Choroid plexus epithelial cell (primary cell): ENCODE data around the gene FOXP1.

Experiments
- DNase-seq: peaks from one replicate; pipeline ENCODE4 v3.0.0-alpha.2; 2010; ENCODE audit warnings: low read depth
- H3K4me3 ChIP-seq: 2 replicates; pipeline ENCODE4 v1.5.1; 2011; ENCODE audit warnings: low read depth, mild to moderate bottlenecking, control low read depth, low read length, moderate library complexity
- TF ChIP-seq, protein P1 (sequence below): conservative IDR thresholded peaks from 2 replicates; pipeline ENCODE4 v1.5.1; 2011; ENCODE audit warnings: low read depth, mild to moderate bottlenecking, control low read depth, inconsistent platforms, low read length, moderate library complexity

The FOXP1 gene

DNA sequence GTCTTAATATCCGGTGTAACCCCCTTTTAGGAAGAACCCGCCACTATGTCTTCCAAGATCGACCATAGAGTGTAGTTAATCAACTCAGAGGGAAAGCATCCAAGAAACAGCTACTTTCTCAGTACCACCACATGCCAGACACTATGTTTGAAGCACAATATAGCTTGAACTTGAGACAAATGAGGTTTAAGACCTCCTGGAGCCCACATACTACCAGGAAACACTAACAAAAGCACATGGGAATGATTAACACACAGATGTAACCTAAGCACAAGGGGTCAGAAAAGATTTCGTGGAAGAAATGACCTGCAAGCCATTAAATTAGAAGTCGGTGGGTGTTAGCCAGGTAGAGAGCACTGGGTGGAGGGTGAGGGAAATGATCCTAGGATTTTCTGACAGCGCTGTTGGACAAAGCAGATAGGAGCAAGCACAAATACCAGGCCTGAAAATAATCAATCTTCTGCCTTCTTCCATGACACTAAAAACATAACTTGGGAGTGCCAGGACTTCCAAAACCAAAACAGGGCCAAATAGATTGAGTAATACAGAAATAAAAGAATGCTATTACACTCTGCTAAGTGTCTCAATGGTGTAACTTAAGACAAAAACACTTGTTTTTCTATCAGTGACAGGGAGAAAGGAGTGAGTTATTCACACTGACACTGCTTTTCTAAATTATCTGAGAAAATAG, 213.7 kb downstream of the FOXP1 start:
- TF ChIP-seq, protein P1, sequence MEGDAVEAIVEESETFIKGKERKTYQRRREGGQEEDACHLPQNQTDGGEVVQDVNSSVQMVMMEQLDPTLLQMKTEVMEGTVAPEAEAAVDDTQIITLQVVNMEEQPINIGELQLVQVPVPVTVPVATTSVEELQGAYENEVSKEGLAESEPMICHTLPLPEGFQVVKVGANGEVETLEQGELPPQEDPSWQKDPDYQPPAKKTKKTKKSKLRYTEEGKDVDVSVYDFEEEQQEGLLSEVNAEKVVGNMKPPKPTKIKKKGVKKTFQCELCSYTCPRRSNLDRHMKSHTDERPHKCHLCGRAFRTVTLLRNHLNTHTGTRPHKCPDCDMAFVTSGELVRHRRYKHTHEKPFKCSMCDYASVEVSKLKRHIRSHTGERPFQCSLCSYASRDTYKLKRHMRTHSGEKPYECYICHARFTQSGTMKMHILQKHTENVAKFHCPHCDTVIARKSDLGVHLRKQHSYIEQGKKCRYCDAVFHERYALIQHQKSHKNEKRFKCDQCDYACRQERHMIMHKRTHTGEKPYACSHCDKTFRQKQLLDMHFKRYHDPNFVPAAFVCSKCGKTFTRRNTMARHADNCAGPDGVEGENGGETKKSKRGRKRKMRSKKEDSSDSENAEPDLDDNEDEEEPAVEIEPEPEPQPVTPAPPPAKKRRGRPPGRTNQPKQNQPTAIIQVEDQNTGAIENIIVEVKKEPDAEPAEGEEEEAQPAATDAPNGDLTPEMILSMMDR = no peak
- DNase-seq = peak; percentile 68

DNA sequence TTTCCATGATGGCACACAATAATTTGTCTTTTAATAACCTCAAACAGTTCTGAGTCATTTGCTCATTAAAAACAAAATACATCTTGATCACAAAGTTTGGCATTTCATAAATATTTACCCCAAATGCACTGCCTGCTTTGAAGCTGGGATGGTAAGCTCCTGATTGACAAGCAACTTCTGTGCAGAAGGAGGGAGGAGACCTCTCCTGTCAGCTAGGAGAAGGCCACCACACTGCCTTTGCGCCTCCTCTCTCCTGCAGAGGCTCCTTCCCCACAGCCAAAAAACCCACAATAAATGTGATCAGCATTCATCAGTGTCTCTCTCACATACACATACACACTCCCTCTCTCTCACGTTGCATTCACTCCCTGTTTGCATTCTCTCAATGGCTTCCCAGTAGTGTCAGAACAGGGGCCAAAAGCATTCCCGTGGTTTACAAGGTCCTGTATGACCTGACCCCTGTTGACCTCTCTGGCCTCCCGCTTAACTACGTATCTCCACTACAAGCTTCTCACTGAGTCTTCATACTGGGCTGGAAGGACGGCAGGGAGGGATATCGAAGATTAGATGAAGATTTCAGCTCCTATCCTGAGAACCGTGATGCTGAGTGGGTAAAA, 216.4 kb downstream of the FOXP1 start:
- TF ChIP-seq, protein P1 = no peak
- H3K4me3 ChIP-seq = no peak overlapping the region
- DNase-seq = peak; percentile 28

More for the DNA sequence above, 213.7 kb downstream of the FOXP1 start:
- no peak overlapping the region for H3K4me3 ChIP-seq

DNA sequence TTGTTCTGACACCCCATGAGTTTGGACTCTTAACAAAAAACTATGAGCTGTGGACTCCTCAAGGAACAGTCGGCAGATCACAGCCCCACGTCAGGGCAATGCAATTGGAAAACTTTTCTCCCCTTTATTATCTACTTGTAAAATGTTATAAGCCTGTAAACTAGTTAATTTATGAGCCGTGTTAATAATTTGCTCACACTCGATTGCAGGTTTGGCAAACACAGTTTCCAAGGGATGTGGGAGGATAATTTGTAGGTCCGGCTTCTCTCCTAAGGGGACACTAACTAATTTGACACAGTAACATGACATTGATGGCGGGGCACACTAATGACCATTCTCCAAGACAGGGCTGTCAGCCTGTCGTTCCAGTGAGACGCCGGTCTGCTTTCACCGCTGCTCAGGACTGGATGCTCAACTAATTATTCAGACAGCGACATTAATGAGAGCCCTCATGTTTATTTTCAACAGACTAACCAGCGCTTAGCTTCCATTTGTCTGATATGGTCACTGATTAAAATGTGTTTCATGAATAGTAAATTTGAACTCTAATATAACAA, 222.1 kb downstream of the FOXP1 start:
- H3K4me3 ChIP-seq = no peak overlapping the region
- no peak for DNase-seq
- TF ChIP-seq, protein P1 = no peak

DNA sequence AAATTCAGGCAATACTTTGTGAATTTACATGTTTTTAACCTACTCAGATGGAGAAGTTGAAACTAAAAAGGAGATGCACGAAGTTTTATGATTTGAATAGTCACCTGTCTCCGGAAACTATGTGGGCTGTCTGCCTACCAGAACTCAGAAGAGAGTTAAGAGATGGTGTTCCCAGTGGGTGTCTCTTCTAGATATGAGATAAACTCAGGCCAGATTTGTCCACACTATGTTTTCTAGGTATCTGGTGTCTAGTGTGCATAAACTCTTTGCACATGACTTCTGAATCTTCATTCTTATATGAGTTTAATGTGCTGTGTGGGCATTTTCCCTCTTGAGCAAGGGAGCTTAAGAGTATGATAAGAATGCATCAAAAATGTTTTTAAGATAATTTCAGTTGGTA, 222.8 kb downstream of the FOXP1 start:
- no peak for DNase-seq
- H3K4me3 ChIP-seq = no peak overlapping the region
- TF ChIP-seq, protein P1 = no peak

DNA sequence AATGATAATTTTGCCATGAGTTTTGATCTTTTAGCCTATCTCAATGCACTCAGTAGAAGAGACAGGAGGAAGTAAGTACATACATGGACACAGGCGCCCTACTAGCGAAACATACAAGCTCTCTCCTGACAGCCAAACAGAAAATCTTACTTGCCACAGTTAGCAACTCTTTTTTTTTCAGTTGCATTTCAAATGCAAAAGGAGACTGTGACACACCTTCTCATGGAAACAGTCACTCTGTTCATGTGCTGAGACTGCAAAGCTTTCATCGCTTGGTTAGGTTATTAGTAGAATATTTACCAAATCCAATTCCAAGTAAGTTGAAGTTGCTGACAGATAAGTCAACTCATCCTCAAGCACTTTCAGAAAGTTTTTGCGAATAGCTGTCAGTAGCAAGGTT, 223.3 kb downstream of the FOXP1 start:
- no peak overlapping the region for H3K4me3 ChIP-seq
- DNase-seq = no peak
- TF ChIP-seq, protein P1 = no peak

DNA sequence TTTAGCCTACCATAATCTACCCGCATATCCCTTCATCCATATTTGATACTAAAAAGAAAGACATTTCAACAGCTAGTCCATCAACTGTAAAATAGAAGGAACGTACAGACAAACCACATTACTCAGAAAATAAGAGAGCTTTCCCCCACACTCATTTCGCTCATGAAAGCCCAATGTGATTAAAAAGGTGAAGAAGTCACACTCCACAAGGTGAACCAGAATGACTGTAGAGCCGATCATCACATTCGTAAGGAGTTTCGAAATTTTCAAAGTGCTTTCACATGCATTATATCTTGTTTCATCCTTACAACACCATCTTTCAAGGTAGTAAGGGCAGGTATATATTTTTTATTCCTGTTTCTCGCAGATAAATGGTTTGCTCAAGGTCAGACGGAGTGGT, 225.3 kb downstream of the FOXP1 start:
- no peak for DNase-seq
- no peak overlapping the region for H3K4me3 ChIP-seq
- TF ChIP-seq, protein P1 = no peak
